GM23338 (cell line): Measurements from ENCODE around the gene DCAF17.

Experiments used
- EZH2 ChIP-seq: fragments of 200-600 bp; sonication (generic); IDR thresholded peaks from one replicate; pipeline ENCODE4 v1.8.0; 2017; ENCODE audit warnings: antibody characterized with exemption, mild to moderate bottlenecking, low read depth; ENCODE audit not compliant: unreplicated experiment
- EZH2phosphoT487 ChIP-seq: fragments of 200-600 bp; sonication (generic); IDR thresholded peaks from one replicate; pipeline ENCODE4 v1.8.1; 2018; ENCODE audit warnings: antibody characterized with exemption; ENCODE audit not compliant: unreplicated experiment
- POLR2AphosphoS5 ChIP-seq: IDR thresholded peaks from 2 replicates; pipeline ENCODE4 v1.6.1; 2016; ENCODE audit warnings: antibody characterized with exemption, low read depth
- TF ChIP-seq, protein P1 (sequence below), 2 experiments: fragments of 200-600 bp in 1 of 2; sonication (generic) in 1 of 2; conservative IDR thresholded peaks; 2 replicates each; pipeline versions ENCODE4 v1.5.1 to v1.6.1; 2016 to 2017; ENCODE audit warnings: antibody characterized with exemption in 2 of 2, low read depth in 2 of 2, mild to moderate bottlenecking in 2 of 2, moderate library complexity in 1 of 2

DNA sequence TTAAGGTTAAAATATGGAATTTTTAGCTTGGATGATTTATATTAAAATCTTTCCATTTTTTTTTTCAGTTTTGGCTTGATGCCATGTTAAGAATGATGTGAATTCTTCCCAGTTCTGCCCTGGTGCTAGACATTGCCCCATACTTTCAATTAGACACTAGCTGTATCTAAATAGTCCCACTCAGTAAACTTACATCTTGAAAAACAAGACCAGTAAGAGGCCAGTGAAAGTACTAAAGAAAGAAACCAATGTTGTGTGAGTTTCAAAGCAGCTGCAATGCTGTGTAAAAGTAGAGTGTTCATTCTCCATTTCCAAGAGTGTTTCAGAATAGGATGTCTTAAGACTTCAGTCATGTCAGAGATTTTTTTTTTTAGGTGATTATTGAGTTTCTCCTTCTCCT lies 48.3 kb downstream of the DCAF17 start:
- TF ChIP-seq POLR2AphosphoS5 (no peak), EZH2 (no peak), EZH2phosphoT487 (no peak)
- TF ChIP-seq, protein P1, sequence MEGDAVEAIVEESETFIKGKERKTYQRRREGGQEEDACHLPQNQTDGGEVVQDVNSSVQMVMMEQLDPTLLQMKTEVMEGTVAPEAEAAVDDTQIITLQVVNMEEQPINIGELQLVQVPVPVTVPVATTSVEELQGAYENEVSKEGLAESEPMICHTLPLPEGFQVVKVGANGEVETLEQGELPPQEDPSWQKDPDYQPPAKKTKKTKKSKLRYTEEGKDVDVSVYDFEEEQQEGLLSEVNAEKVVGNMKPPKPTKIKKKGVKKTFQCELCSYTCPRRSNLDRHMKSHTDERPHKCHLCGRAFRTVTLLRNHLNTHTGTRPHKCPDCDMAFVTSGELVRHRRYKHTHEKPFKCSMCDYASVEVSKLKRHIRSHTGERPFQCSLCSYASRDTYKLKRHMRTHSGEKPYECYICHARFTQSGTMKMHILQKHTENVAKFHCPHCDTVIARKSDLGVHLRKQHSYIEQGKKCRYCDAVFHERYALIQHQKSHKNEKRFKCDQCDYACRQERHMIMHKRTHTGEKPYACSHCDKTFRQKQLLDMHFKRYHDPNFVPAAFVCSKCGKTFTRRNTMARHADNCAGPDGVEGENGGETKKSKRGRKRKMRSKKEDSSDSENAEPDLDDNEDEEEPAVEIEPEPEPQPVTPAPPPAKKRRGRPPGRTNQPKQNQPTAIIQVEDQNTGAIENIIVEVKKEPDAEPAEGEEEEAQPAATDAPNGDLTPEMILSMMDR (conservative IDR thresholded peaks at IDR 0.05; ENCODE audit: low read depth in 2 of 2): no peak
